OCI-LY3 (cell line): Measurements from ENCODE around the gene MACROD1.

Experiments used
- CTCF ChIP-seq: fragments of 200-600, 300-600 bp; sonication (generic); IDR thresholded peaks from 2 replicates; pipeline ENCODE4 v1.5.1; 2014; ENCODE audit warnings: antibody characterized with exemption, low read length, low read depth
- EZH2phosphoT487 ChIP-seq: fragments of 200-600 bp; shearing (Covaris generic); IDR thresholded peaks from 2 replicates; pipeline ENCODE4 v1.6.1; 2018; ENCODE audit warnings: antibody characterized with exemption, mixed run types, low read depth

GRCh38 chr11:64118876-64119665, 46.8 kb downstream of the MACROD1 start:
- TF ChIP-seq CTCF = no peak
- no peak for TF ChIP-seq EZH2phosphoT487
